Epithelial cell of prostate (primary cell): Measurements from ENCODE around the gene LAPTM5.

Experiments used
- DNase-seq: peaks from one replicate; pipeline ENCODE4 v3.0.0-alpha.2; 2011; ENCODE audit warnings: low read depth, low spot score
- H3K27ac ChIP-seq: fragments of 450-650 bp; 2 replicates; pipeline ENCODE4 v1.5.1; 2017; ENCODE audit warnings: mild to moderate bottlenecking

Gene LAPTM5

GRCh38 chr1:30687886-30688285 is 69.7 kb downstream of the LAPTM5 start:
- H3K27ac ChIP-seq = no peak overlapping the region
- no peak for DNase-seq

DNA sequence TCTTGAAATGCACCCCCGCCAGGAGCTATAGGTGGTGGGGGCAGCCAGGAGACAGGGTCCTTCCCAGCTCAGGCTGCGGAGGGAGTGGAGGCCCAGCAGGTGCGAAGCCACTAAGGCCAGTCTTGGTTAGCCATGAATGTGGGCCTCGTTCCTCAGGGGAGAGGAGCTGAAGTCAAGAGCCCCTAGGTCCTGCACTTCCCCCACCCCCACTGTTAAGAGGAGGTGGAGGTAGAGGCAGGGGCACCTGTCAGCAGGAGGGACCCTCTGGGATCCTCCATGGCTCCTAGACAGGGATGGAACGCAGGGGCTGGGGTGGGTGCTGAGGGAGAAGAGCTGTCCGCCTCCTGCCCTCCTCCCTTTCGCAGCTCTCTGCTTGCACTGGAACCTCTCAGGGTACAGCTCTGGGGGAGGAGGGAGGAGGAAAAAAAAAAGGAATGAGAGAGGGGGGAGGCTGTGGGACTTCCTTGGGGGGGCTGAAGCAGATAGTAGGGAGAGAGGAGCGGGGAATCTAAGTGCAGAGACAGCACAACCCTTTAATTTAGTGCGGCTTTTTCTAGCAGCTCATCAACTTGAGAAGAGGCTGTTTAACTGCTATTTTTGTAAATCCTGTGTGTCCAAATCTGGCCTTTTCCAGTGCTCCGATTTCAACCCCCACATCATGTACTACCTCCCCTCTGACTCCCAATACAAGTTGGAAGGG is 71.2 kb downstream of the LAPTM5 start:
- DNase-seq = no peak
- H3K27ac ChIP-seq = no peak overlapping the region

DNA sequence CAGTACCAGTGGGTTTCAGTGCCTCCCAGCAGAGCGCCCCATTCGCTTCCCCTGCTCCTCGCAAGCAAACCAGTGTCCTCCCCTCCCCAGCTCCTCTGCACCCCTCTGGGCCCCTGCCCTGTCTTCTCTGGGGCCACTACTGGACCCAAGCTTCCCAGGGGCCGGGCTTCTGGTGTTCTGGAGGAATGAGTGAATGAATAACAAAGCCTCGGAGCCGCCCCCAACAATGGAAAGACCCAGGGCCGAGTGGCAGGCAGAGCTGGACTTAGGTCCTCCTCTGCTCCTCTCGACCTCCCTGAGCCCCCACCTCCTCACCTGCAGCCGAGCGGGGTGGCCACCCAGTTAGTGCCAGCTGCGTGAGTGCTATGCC is 71.8 kb downstream of the LAPTM5 start:
- DNase-seq = no peak

DNA sequence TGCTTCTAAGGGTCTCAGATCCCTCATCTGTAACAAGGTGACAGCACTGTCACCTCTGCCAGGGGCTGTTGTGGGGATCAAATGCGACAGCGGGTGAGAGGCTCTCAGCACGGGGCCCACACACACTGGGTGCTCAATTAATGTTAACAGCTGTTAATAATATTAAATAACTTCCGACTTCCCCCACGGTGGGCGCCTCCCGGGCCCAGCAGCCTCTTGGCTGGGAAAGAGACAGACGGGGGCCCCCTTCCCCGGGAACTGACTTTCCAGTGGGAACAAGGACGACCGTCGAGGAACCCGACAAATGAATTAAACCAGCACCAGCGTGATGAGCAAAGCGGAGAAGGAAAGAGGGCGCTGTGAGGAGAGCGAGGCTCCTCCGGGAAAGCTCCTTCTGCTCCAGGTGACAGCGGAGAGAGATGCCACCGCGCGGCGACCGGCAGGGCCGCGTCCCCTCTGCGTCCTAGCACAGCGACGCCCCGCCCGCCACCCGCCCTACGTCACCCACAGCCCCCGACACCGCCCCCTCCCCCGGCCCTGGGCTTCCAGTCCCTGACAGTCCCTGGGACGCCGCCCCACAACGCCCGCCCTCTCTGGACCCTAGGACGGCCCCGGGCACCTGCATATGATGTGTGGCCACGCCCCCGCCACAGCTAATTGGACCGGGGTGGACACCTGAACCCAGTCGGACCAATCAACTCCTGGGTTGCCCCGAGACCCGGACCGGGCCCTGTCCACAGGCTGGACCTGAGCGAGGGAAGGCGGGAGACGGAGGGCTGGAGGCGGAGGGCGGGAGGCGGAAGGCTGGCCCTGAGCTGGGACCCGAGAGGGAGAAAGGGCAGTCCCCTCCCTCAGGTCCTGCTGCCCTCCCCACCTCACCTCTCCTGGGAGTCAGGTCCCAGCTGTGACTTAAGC is 72.4 kb downstream of the LAPTM5 start:
- DNase-seq = no peak
- H3K27ac ChIP-seq = no peak overlapping the region

More for the DNA sequence above, 71.8 kb downstream of the LAPTM5 start:
- no peak overlapping the region for H3K27ac ChIP-seq

- H3K27ac ChIP-seq = no peak overlapping the region
- no peak for DNase-seq
Measured at GRCh38 chr1:30684259-30684658, 73.3 kb downstream of the LAPTM5 start.

DNA sequence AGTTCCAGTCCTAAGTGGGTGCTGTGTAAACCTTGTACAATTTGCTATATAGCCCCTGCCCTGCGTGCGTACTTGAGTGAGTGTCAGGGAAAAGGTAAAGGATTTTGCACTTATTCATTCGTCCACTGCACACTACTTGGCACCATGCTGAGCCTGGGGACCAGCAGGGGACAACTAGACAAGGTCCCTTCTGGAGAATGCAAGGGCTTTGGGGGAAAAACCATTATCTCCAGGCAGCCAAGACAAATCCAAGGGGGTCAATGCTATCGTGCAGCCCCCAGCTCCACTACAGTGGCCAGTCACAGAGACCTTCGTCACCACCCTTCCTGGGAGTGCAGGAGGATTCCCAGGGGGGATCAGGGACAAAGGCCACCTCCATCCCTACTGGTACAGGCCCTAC is 73.9 kb downstream of the LAPTM5 start:
- no peak overlapping the region for H3K27ac ChIP-seq
- no peak for DNase-seq
